Activated CD8-positive, alpha-beta memory T cell treated with anti-CD3 and anti-CD28 coated beads for 1 hour (primary cell): Measurements from ENCODE around the gene NEDD4.
"Not testable (repeated sequence)": the region's sequence is repeated elsewhere in the genome, so short reads cannot be mapped to it uniquely, and the experiment has no call there.

ENCODE experiments used
- DNase-seq, 2 donors: peaks; one replicate each; pipeline ENCODE4 v3.0.0-alpha.2; 2020; ENCODE audit warnings: low read depth in 1 of 2; ENCODE audit errors: extremely low read depth in 1 of 2

NEDD4 gene

GRCh38 chr15:56006371-56006770 lies 13.0 kb upstream of the NEDD4 start:
- DNase-seq, result not testable (repeated sequence)

GRCh38 chr15:56004281-56004680 lies 10.9 kb upstream of the NEDD4 start:
- not testable (repeated sequence) for DNase-seq

DNA sequence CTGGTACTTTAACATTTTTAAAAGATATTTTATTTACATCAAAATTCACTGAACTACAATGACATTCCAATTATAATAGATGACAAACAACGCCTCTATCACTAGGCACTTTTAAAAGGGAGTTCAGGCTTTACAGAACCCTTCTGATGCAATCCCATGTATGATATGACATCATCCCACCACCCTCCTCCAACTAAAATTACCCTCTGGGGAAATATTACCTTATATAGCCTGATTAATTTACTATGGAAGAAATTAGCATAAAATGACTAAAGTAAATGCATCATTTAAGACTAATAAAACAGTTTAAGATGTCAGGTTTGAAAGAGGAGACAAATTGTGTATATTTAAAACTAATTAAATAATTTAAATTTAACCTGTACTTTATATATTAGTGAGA lies 10.4 kb upstream of the NEDD4 start:
- DNase-seq, result not testable (repeated sequence)

- not testable (repeated sequence) for DNase-seq
Observed at GRCh38 chr15:56003277-56003676, 9.9 kb upstream of the NEDD4 start.

DNA sequence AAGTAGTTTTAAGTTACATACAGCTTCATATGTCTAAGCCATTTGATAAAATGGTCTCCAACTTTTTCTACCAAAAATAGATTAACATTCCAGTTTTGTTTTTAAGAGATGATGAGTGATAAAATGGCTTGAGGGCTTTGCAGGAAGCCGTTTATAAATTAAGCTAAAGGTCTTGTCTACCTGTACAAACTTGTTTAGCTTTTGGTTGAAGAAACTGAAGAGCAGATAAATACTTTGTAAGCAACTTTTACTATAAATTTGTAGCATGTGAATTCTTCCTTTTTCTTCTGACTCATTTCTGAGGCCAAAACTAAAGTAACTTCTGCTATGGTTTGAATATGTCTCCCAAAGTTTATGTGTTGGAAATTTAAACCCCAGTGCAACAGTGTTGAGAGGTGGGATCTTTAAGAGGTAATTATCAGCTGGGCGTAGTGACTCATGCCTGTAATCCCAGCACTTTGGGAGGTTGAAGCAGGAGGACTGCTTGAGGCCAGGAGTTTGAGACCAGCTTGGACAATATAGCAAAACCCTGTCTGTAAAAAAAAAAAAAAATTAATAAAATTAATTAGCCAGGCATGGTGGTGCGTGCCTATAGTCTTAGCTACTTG lies 8.2 kb upstream of the NEDD4 start:
- no peak for DNase-seq

DNA sequence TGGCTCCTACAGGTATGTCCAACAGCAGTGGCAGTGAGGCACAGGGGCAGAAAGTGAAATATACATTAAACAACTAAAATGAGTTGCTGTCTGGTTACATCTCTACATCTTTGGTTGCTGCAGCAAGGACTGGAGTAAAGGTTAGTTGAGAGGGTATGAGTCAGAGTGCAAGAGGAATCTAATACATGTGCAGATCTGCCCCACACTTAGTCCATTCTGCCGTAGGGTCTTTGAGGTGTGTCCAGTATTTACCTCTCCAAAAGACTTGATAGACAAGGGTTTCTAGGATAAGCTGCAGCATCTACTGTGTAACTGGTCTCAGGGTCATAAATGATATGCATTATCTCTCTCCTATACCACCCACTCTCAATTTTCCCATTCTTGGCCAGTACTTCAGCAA lies 6.2 kb upstream of the NEDD4 start:
- no peak for DNase-seq

- no peak for DNase-seq
Observed at GRCh38 chr15:55998478-55998877, 5.1 kb upstream of the NEDD4 start.

GRCh38 chr15:55993804-55994560 lies 570 bp upstream of the NEDD4 start:
- no peak for DNase-seq

DNA sequence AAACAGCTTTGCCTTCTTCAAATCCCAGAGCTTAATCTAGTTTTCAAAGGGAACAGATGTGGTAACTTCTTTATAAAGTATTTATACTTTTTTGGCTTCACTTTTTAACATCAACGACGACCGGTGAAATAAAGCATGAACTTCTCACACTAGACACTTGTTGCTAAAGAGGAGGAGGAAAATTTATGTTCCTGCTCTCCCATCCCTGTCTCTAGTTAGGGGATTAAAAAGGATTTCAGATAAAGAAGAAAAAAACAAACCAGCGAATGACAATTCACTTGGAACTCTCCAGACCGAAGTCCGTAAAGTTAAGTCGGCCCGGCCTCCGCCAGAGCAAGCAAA lies 672 bp downstream of the NEDD4 start:
- no peak for DNase-seq

GRCh38 chr15:55991802-55992768 lies 1.3 kb downstream of the NEDD4 start:
- no peak for DNase-seq

GRCh38 chr15:55990998-55991397 lies 2.4 kb downstream of the NEDD4 start:
- no peak for DNase-seq

GRCh38 chr15:55990516-55990915 lies 2.9 kb downstream of the NEDD4 start:
- no peak for DNase-seq

GRCh38 chr15:55989383-55989782 lies 4.0 kb downstream of the NEDD4 start:
- DNase-seq, result no peak

DNA sequence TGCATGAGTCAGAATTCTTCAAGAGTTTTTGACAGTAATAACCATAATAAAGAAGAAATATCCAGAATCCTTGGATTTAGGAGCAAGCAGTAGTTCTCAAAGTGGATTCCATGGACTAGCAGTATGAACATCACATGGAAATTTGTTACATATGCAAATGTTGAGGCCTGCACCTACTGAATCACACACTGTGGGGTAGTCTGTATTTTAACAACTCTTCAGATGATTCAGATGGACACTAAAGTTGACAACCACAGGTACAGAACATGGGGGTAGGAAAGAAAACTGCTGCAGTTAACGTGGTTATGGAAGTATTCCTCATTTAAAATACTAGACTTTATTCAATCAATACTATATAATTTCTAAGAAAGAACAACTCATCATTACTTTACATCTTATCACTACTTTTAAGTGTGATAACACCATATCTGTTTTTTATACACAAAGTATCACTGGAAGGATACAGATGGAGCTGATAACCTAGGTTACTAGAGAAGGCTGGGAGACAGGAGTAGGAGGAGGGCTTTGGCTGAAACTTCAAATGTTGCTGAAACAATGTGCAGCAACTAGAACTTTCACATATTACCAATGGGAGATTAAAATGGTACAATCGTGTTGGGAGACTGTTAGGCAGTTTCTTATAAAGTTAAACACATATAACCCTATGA lies 11.7 kb downstream of the NEDD4 start:
- no peak for DNase-seq

GRCh38 chr15:55980511-55980910 lies 12.9 kb downstream of the NEDD4 start:
- DNase-seq, result no peak

DNA sequence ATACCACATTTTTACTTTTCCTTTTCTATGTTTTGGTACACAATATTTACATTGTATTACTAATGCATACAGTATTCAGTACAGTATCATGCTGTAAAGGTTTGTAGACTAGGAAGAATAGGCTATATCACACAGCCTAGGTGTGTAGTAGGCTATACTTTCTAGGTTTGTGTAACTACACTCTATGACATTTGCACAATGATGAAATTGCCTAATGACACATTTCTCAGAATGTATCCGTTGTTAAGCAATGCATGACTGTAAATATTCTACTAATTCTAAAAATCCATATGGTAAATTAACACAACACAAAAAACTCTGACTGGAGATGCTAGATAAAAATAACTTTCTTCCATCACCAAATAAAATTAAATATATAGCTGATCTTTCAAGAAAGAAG lies 16.2 kb downstream of the NEDD4 start:
- DNase-seq, result no peak

GRCh38 chr15:55970286-55970685 lies 23.1 kb downstream of the NEDD4 start:
- DNase-seq, result no peak

DNA sequence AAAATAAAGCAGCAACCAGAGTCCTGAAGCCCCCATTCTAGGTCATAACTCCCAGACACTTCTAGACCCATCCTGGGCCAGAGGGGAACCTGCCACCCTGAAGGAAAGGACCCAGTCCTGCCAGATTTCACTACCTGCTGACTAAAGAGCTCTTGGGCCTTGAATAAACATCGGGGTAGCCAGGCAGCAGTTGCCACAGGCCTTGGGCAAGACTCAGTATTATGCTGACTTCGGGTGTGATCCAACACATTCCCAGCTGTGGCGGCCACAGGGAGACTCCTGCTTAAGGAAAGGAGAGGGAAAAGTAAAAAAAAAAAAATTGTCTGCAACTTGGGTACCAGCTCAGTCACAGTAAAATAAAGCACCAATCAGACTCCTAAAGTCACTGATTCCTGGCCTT lies 23.8 kb downstream of the NEDD4 start:
- no peak for DNase-seq

GRCh38 chr15:55968923-55969322 lies 24.5 kb downstream of the NEDD4 start:
- no peak for DNase-seq

GRCh38 chr15:55965091-55965490 lies 28.3 kb downstream of the NEDD4 start:
- DNase-seq, result no peak

- no peak for DNase-seq
Observed at GRCh38 chr15:55960946-55961345, 32.5 kb downstream of the NEDD4 start.
